ENCODE results near the gene PRR30. TPM values are rescaled to one million over a fixed set of nuclear protein-coding genes. Genes with fewer than 3 reads are reported as not detected.

PRR30 gene
- total RNA-seq, 4 donors from 2014 or later = not detected

DNA sequence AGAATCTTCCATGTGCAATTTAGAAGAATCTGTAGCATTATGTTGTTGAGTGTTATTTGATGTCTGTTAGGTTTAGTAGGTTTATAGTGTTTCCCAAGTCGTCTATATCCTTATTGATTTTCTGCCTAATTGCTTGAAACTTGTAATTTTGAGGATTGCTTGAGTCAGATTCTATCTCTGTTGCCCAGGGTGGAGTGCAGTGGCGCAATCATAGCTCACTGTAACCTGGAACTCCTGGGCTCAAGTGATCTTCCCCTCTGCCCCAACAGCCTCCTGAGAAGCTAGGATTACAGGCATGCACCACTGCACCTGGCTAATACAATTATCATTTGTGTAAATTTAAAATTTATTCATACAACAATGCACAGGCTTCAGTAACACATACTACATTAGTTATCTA lies 6.5 kb upstream of the PRR30 start:
- no peaks in the 10 kb centered on the region for H3K36me3 ChIP-seq
- TF ChIP-seq POLR2A (IDR thresholded peaks at IDR 0.05) (no peak), POLR2AphosphoS5 (IDR thresholded peaks at IDR 0.05) (no peak)
- TF ChIP-seq, protein P1, sequence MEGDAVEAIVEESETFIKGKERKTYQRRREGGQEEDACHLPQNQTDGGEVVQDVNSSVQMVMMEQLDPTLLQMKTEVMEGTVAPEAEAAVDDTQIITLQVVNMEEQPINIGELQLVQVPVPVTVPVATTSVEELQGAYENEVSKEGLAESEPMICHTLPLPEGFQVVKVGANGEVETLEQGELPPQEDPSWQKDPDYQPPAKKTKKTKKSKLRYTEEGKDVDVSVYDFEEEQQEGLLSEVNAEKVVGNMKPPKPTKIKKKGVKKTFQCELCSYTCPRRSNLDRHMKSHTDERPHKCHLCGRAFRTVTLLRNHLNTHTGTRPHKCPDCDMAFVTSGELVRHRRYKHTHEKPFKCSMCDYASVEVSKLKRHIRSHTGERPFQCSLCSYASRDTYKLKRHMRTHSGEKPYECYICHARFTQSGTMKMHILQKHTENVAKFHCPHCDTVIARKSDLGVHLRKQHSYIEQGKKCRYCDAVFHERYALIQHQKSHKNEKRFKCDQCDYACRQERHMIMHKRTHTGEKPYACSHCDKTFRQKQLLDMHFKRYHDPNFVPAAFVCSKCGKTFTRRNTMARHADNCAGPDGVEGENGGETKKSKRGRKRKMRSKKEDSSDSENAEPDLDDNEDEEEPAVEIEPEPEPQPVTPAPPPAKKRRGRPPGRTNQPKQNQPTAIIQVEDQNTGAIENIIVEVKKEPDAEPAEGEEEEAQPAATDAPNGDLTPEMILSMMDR (IDR thresholded peaks at IDR 0.05) = no peak
- no peak overlapping the region for H3K27ac ChIP-seq
- no peak for ATAC-seq
- no peaks in the 10 kb centered on the region for H3K9me3 ChIP-seq
- WGBS, 2 donors (ENCODE audit: low coverage in 1 of 2) = 83% methylated on average over 2 of the region's 2 CpGs
- peaks cover 33% of the 10 kb centered on the region for H3K27me3 ChIP-seq
- no peak overlapping the region for H3K4me3 ChIP-seq
- no peaks in the 10 kb centered on the region for H3K4me1 ChIP-seq

DNA sequence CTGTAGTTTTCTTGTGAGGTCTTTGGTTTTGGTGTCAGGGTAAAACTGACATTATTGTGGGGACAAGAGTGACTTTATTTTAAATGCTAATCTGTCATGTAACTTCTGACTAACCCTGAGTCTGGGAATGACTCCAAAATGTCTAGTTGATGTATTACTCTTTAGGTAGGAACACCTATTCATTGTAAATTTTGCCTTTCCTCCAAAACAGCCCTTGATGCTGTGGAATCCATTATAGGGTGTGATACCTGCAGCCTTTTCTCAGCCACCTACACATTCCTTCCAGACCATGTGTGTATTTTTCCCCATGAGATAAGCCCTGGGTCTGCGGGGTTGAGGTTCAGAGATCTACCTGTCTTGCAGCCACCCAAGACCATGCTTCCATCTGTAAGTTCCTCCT lies 4.1 kb upstream of the PRR30 start:
- no peak overlapping the region for H3K27ac ChIP-seq
- WGBS, 2 donors (ENCODE audit: low coverage in 1 of 2) = 17 to 50% methylated on average over 1 of the region's 1 CpG
- peaks cover 15% of the 10 kb centered on the region for H3K27me3 ChIP-seq
- no peak overlapping the region for H3K4me3 ChIP-seq
- no peaks in the 10 kb centered on the region for H3K4me1 ChIP-seq
- no peak for ATAC-seq
- no peaks in the 10 kb centered on the region for H3K9me3 ChIP-seq
- H3K36me3 ChIP-seq = no peaks in the 10 kb centered on the region
- TF ChIP-seq, protein P1 (IDR thresholded peaks at IDR 0.05) = no peak

DNA sequence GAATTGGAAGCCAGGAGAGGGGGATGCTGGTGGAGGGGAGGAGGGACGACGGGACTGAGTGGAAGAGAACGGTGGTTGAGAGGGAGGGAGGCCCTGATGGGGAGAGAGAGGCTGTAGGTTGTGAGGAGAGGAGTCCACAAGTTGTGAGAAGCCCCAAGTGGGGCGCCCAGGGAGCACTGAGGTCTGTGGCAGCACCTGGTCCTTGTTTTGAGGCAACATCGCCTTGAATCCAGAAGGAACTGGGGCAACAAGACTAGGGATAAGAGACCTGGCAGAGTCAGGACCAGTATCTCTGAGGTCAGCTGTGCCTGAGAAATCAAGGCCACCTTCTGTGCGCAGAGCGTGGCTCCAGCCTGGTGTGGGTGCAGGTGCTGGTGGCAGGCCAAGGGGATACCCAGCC lies 1.1 kb downstream of the PRR30 start:
- WGBS, 2 donors (ENCODE audit: low coverage in 1 of 2) = 58 to 68% methylated on average over 4 to 6 of the region's 7 CpGs
- Histone ChIP-seq H3K27me3 (peaks cover 15% of the 10 kb centered on the region), H3K9me3 (no peaks in the 10 kb centered on the region), H3K27ac (no peak overlapping the region), H3K4me3 (no peak overlapping the region), H3K4me1 (peaks cover 4 to 16% (median 8%) of the 10 kb centered on the region in 3 donors), H3K36me3 (no peaks in the 10 kb centered on the region)
- no peak for TF ChIP-seq EP300 (IDR thresholded peaks at IDR 0.05)
- TF ChIP-seq, protein P1 (IDR thresholded peaks at IDR 0.05) = no peak
- no peak for TF ChIP-seq POLR2AphosphoS5 (IDR thresholded peaks at IDR 0.05)
- no peak for TF ChIP-seq POLR2A (IDR thresholded peaks at IDR 0.05)
- ATAC-seq = no peak

DNA sequence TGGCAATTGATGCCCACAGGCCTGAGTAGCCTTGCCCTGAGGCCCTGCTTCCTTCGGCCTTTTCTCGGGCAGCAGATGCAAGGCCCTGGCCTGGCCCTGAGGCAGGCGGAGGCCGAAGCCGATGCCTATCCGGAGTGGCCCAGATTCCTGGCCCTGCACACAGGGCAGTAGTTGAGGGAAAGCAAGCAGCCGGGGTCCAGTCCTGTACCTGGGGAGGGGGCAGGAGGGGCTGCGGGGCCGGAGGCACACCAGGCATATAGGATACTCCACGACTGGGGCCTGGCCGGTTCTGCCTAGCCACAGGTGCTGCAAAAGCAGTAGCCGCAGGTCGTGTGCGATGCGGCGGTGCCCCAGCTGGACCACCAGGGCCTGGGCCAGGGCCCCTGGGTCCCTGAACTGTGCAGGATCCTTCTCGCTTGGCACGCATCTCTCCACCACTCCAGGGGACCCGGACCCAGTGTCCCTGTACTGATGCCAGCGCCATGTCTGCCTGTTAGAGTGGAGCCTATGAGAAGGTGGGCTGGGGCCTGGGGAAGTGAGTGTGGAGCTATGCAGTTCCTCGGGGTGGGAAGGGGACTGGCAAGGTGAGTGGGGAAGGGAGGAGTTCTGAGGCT lies 1.8 kb downstream of the PRR30 start:
- Histone ChIP-seq H3K27ac (no peak overlapping the region), H3K27me3 (peaks cover 12% of the 10 kb centered on the region), H3K4me3 (no peak overlapping the region), H3K4me1 (peaks cover 5 to 23% (median 14%) of the 10 kb centered on the region in 3 donors), H3K36me3 (peaks cover 0 to 6% of the 10 kb centered on the region in 2 donors), H3K9me3 (no peaks in the 10 kb centered on the region)
- TF ChIP-seq, protein P1 (IDR thresholded peaks at IDR 0.05) = no peak
- TF ChIP-seq EP300 (IDR thresholded peaks at IDR 0.05) (no peak), POLR2AphosphoS5 (IDR thresholded peaks at IDR 0.05) (no peak), POLR2A (IDR thresholded peaks at IDR 0.05) (no peak)
- WGBS, 2 donors (ENCODE audit: low coverage in 1 of 2) = no CpG with 5 or more reads among the region's 21 CpGs
- no peak for ATAC-seq

DNA sequence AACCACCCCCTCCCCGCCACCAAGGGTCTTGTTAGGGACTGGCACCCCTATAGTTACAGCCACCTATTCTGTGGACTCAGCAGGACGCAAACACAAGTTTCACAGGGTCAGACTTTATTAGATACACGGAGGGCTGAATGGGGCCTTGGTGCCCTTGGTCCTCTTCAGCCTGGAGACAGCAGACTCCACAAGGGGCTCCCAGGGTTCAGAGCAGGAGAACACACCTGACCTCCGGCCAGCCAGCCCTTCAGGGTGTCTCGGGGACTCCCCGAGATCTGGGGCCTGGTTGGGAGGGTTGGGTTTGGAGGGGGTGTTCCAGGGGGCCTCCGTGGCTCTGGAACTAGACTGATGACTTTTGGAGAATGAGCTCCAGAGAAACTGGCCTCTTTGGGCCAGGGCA lies 2.5 kb downstream of the PRR30 start:
- WGBS, 2 donors (ENCODE audit: low coverage in 1 of 2) = 100% methylated on average over 1 of the region's 7 CpGs; no CpG with 5 or more reads in 1 of the 2 donors
- H3K4me1 ChIP-seq = peaks cover 5 to 29% (median 14%) of the 10 kb centered on the region in 3 donors
- no peaks in the 10 kb centered on the region for H3K9me3 ChIP-seq
- no peak overlapping the region for H3K4me3 ChIP-seq
- TF ChIP-seq, protein P1 (IDR thresholded peaks at IDR 0.05) = no peak
- TF ChIP-seq POLR2AphosphoS5 (IDR thresholded peaks at IDR 0.05) (no peak), POLR2A (IDR thresholded peaks at IDR 0.05) (no peak), EP300 (IDR thresholded peaks at IDR 0.05) (no peak)
- peaks cover 0 to 13% of the 10 kb centered on the region in 2 donors for H3K36me3 ChIP-seq
- ATAC-seq = no peak
- no peak overlapping the region for H3K27ac ChIP-seq
- peaks cover 6% of the 10 kb centered on the region for H3K27me3 ChIP-seq

Measured in gastroesophageal sphincter (tissue), 4 donors.